Gastrocnemius medialis (tissue), 4 donors: ENCODE results near the gene COLQ. TPM values are rescaled to one million over a fixed set of nuclear protein-coding genes. Genes with fewer than 3 reads are reported as not detected.
"Not testable (repeated sequence)": the region's sequence is repeated elsewhere in the genome, so short reads cannot be mapped to it uniquely, and the experiment has no call there.

Source experiments
- ATAC-seq, 2 donors: fragments of 150-250 bp; one replicate each; pipeline ENCODE4 v1.9.1; 2016
- DNase-seq, 2 donors: peaks; one replicate each; pipeline ENCODE4 v3.0.0-alpha.2; 2019
- H3K27ac ChIP-seq, 4 donors: fragments of 200-600 bp; sonication (generic); 1 replicate in 1 of 4; 2 replicates in 3 of 4; pipeline ENCODE4 v1.5.1; 2016 to 2018; ENCODE audit warnings: mild to moderate bottlenecking in 2 of 4, moderate library complexity in 1 of 4
- H3K27me3 ChIP-seq, 3 donors: fragments of 200-600 bp; sonication (generic) in 2 of 3; 1 replicate in 1 of 3; 2 replicates in 2 of 3; pipeline versions ENCODE4 v1.5.1 to v1.6.0; 2016 to 2019; ENCODE audit warnings: mild to moderate bottlenecking in 1 of 3, moderate library complexity in 1 of 3
- H3K36me3 ChIP-seq, 2 donors: fragments of 200-600 bp; sonication (generic) in 1 of 2; one replicate each; pipeline ENCODE4 v1.5.1; 2017 to 2018
- H3K4me1 ChIP-seq, 2 donors: fragments of 200-600 bp; sonication (generic) in 1 of 2; one replicate each; pipeline ENCODE4 v1.5.1; 2016 to 2017; ENCODE audit warnings: mild to moderate bottlenecking in 2 of 2
- H3K4me3 ChIP-seq, 4 donors: fragments of 200-600 bp; sonication (generic) in 3 of 4; 1 replicate in 1 of 4; 2 replicates in 3 of 4; pipeline ENCODE4 v1.5.1; 2016 to 2019; ENCODE audit warnings: mild to moderate bottlenecking in 2 of 4
- H3K9me3 ChIP-seq, 3 donors: fragments of 200-600 bp; sonication (generic) in 2 of 3; 1 replicate in 1 of 3; 2 replicates in 2 of 3; pipeline ENCODE4 v1.5.1; 2016 to 2019
- POLR2A ChIP-seq, 2 donors: fragments of 450-650 bp; IDR thresholded peaks; one replicate each; pipeline ENCODE4 v1.6.1; 2017; ENCODE audit warnings: antibody characterized with exemption in 2 of 2, mild to moderate bottlenecking in 2 of 2, moderate library complexity in 2 of 2
- in situ Hi-C, 4 donors: fragments of 200-750 bp; cut with MboI; loops; one replicate each; pipeline versions ENCODE4 v1.15.0 to v1.8.0; 2017; ENCODE audit warnings: low sequenced_read_pairs in 4 of 4
- intact Hi-C: fragments of 100-400 bp; cut with DNase I; formaldehyde crosslinking; loops from one replicate; pipeline ENCODE4 v1.15.1; 2023; ENCODE audit warnings: low total_unique reads
- total RNA-seq, 4 donors: library from RNA; depleted of rRNA; stranded (reverse); fragments of >200 nt; gene quantifications; one replicate each; pipeline versions ENCODE4 v1.1.0 to v1.2.3, GENCODE V29; 2016
- TF ChIP-seq, protein P1 (sequence below), 5 experiments: fragments of 450-650 bp in 3 of 5; fragments of 200-600 bp in 2 of 5; sonication (generic) in 2 of 5; IDR thresholded peaks in 4 of 5; conservative IDR thresholded peaks in 1 of 5; 1 replicate in 4 of 5; 2 replicates in 1 of 5; pipeline ENCODE4 v1.5.1; 2016 to 2019; ENCODE audit warnings: antibody characterized with exemption in 5 of 5, mild to moderate bottlenecking in 3 of 5, moderate library complexity in 3 of 5

COLQ gene
- total RNA-seq, 4 donors from 2014 or later, result 2.8 to 4.7 (median 3.0) TPM

GRCh38 chr3:15490158-15490557 lies 31.3 kb downstream of the COLQ start:
- Histone ChIP-seq H3K9me3 (no peaks in the 10 kb centered on the region), H3K27me3 (no peaks in the 10 kb centered on the region), H3K27ac (no peak overlapping the region), H3K4me3 (no peak overlapping the region), H3K36me3 (peaks cover 0 to 14% of the 10 kb centered on the region in 2 donors), H3K4me1 (peaks cover 9 to 11% of the 10 kb centered on the region in 2 donors)
- TF ChIP-seq, protein P1, sequence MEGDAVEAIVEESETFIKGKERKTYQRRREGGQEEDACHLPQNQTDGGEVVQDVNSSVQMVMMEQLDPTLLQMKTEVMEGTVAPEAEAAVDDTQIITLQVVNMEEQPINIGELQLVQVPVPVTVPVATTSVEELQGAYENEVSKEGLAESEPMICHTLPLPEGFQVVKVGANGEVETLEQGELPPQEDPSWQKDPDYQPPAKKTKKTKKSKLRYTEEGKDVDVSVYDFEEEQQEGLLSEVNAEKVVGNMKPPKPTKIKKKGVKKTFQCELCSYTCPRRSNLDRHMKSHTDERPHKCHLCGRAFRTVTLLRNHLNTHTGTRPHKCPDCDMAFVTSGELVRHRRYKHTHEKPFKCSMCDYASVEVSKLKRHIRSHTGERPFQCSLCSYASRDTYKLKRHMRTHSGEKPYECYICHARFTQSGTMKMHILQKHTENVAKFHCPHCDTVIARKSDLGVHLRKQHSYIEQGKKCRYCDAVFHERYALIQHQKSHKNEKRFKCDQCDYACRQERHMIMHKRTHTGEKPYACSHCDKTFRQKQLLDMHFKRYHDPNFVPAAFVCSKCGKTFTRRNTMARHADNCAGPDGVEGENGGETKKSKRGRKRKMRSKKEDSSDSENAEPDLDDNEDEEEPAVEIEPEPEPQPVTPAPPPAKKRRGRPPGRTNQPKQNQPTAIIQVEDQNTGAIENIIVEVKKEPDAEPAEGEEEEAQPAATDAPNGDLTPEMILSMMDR (IDR thresholded peaks at IDR 0.05 in 4 of 5, conservative IDR thresholded peaks at IDR 0.05 in 1 of 5), result no peak
- TF ChIP-seq POLR2A (IDR thresholded peaks at IDR 0.05), result no peak
- no peak for ATAC-seq
- in situ Hi-C loops, result no loop called here
- DNase-seq, result no peak
- intact Hi-C loops, result no loop called here

- no peak overlapping the region for H3K27ac ChIP-seq
- no peak overlapping the region for H3K4me3 ChIP-seq
- no peaks in the 10 kb centered on the region for H3K4me1 ChIP-seq
- H3K27me3 ChIP-seq, result no peaks in the 10 kb centered on the region
- intact Hi-C loops (no loop called here), in situ Hi-C loops (no loop called here)
- TF ChIP-seq POLR2A (IDR thresholded peaks at IDR 0.05), result no peak
- TF ChIP-seq, protein P1 (IDR thresholded peaks at IDR 0.05 in 4 of 5, conservative IDR thresholded peaks at IDR 0.05 in 1 of 5), result no peak
- H3K9me3 ChIP-seq, result no peaks in the 10 kb centered on the region
- ATAC-seq, result no peak
- H3K36me3 ChIP-seq, result peaks cover 0 to 14% of the 10 kb centered on the region in 2 donors
- DNase-seq, result no peak
Measured at GRCh38 chr3:15488002-15488401, 33.5 kb downstream of the COLQ start.

DNA sequence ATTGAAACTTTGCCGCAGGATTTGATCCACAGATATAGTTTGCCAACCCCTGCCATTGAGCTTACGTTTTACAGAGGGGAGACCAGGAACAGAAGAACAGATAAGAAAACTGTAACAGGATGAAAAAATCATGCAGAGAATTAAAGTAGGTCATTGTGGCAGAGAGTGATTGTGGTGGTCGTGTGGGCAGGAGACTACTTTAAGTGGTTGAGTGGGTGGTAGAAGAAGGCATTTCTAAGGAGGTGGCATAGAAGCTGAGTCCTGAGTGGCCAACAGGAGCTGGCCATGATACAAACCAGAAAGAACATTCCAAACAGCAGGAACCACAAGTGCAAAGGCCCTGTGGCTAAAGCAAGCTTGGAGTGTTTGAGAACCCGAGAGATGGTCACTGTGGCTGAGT lies 34.5 kb downstream of the COLQ start:
- in situ Hi-C loops (no loop called here), intact Hi-C loops (no loop called here)

DNA sequence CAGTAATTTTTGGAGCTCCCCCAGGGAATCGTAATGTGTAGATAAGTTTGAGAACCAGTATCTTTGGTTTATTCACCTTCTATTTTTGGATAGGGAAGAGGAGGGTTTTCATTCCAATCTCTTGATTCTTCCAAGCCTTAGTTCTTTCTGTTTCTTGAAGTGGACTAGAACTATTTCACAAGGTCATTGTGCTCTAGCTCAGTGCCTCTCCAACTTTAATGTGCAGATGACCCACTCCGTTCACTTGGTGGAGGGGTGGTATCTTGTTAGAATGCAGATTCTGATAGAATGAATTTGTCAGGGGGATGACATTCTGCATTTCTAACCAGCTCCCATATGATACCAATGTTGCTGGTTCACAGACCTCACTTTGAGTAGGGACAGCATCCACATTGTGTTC lies 35.5 kb downstream of the COLQ start:
- H3K27me3 ChIP-seq, result no peaks in the 10 kb centered on the region
- intact Hi-C loops, result no loop called here
- peaks cover 0 to 14% of the 10 kb centered on the region in 2 donors for H3K36me3 ChIP-seq
- in situ Hi-C loops, result no loop called here
- no peaks in the 10 kb centered on the region for H3K9me3 ChIP-seq
- no peak overlapping the region for H3K27ac ChIP-seq
- DNase-seq (no peak), ATAC-seq (no peak)
- H3K4me1 ChIP-seq, result no peaks in the 10 kb centered on the region
- TF ChIP-seq POLR2A (IDR thresholded peaks at IDR 0.05), result no peak
- TF ChIP-seq, protein P1 (IDR thresholded peaks at IDR 0.05 in 4 of 5, conservative IDR thresholded peaks at IDR 0.05 in 1 of 5), result no peak
- no peak overlapping the region for H3K4me3 ChIP-seq

More for the DNA sequence above, 34.5 kb downstream of the COLQ start:
- no peak for DNase-seq
- TF ChIP-seq, protein P1 (IDR thresholded peaks at IDR 0.05 in 4 of 5, conservative IDR thresholded peaks at IDR 0.05 in 1 of 5), result no peak
- no peak for TF ChIP-seq POLR2A (IDR thresholded peaks at IDR 0.05)
- ATAC-seq, result no peak
- peaks cover 0 to 14% of the 10 kb centered on the region in 2 donors for H3K36me3 ChIP-seq
- H3K4me3 ChIP-seq, result no peak overlapping the region
- no peak overlapping the region for H3K27ac ChIP-seq
- H3K4me1 ChIP-seq, result no peaks in the 10 kb centered on the region
- no peaks in the 10 kb centered on the region for H3K9me3 ChIP-seq
- H3K27me3 ChIP-seq, result no peaks in the 10 kb centered on the region

DNA sequence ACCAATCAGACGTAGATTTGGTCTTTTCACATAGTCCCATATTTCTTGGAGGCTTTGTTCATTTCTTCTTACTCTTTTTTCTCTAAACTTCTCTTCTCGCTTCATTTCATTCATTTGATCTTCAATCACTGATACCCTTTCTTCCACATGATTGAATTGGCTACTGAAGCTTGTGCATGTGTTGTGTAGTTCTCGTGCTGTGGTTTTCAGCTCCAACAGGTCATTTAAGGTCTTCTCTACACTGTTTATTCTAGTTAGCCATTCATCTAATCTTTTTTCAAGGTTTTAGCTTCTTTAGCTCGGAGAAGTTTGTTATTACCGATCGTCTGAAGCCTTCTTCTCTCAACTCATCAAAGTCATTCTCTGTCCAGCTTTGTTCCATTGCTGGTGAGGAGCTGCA lies 37.0 kb downstream of the COLQ start:
- H3K27ac ChIP-seq, intact Hi-C loops, ATAC-seq, H3K4me3 ChIP-seq, DNase-seq, H3K4me1 ChIP-seq, in situ Hi-C loops, H3K27me3 ChIP-seq, H3K9me3 ChIP-seq: not testable (repeated sequence)
- peaks cover 0 to 14% of the 10 kb centered on the region in 2 donors for H3K36me3 ChIP-seq
